Epithelial cell of esophagus (primary cell): Measurements from ENCODE around the gene TSHZ1.

Experiments used
- DNase-seq: peaks from one replicate; pipeline ENCODE4 v3.0.0; 2010; ENCODE audit warnings: low read depth
- H3K4me3 ChIP-seq: 2 replicates; pipeline ENCODE4 v1.5.1; 2011; ENCODE audit warnings: mild to moderate bottlenecking, low read length, control low read depth
- CTCF ChIP-seq: IDR thresholded peaks from 2 replicates; pipeline ENCODE4 v1.5.1; 2011; ENCODE audit warnings: low read depth, mild to moderate bottlenecking, low read length, control low read depth, inconsistent platforms; ENCODE audit not compliant: insufficient read depth; ENCODE audit errors: missing control alignments

TSHZ1 gene

GRCh38 chr18:75207310-75208154 is 3.1 kb upstream of the TSHZ1 start:
- H3K4me3 ChIP-seq, result peak overlapping the region; percentile 75
- peak; percentile 37 for DNase-seq
- TF ChIP-seq CTCF, result no peak

GRCh38 chr18:75208155-75208835 is 2.3 kb upstream of the TSHZ1 start:
- H3K4me3 ChIP-seq, result peak overlapping the region; percentile 75
- peak; percentile 70 for DNase-seq
- TF ChIP-seq CTCF, result peak; percentile 16

GRCh38 chr18:75208836-75209128 is 1.8 kb upstream of the TSHZ1 start:
- DNase-seq, result no peak
- TF ChIP-seq CTCF, result no peak
- H3K4me3 ChIP-seq, result peak overlapping the region; percentile 75

GRCh38 chr18:75209129-75209950 is 1.3 kb upstream of the TSHZ1 start, which contains the start of gene PTGR3:
Gene PTGR3 (minus strand): TSS chr18:75209139. CDS start chr18:75209058, 81 bp downstream.
- TF ChIP-seq CTCF, result no peak
- peak within 1 kb of the TSS; percentile 75 for H3K4me3 ChIP-seq
- DNase-seq, result peak; percentile 77

GRCh38 chr18:75209951-75210258 is 692 bp upstream of the TSHZ1 start:
- peak overlapping the region; percentile 75 for H3K4me3 ChIP-seq
- peak; percentile 36 for DNase-seq
- TF ChIP-seq CTCF, result no peak

GRCh38 chr18:75211002-75211621 is 515 bp downstream of the TSHZ1 start:
- peak overlapping the region; percentile 75 for H3K4me3 ChIP-seq
- TF ChIP-seq CTCF, result no peak
- DNase-seq, result peak; percentile 50
